Breast epithelium (tissue), 3 donors: ENCODE data around the gene TAS2R42.
A peak's percentile ranks its signal among the peaks of the same experiment; 100 is the strongest.

ENCODE experiments used
- CTCF ChIP-seq, 3 donors: fragments of 450-650 bp; IDR thresholded peaks; one replicate each; pipeline ENCODE4 v1.5.1; 2016 to 2017; ENCODE audit warnings: antibody characterized with exemption in 3 of 3, mild to moderate bottlenecking in 3 of 3, moderate library complexity in 3 of 3
- POLR2AphosphoS5 ChIP-seq, 3 donors: sonication (generic); formaldehyde crosslinking; IDR thresholded peaks; one replicate each; pipeline ENCODE4 v1.6.1; 2017; ENCODE audit warnings: antibody characterized with exemption in 3 of 3

GRCh38 chr12:11171145-11171968 is 15.4 kb downstream of the TAS2R42 start, which contains the start of gene SMIM10L1:
- TF ChIP-seq CTCF (IDR thresholded peaks at IDR 0.05), result no peak
- TF ChIP-seq POLR2AphosphoS5 (IDR thresholded peaks at IDR 0.05), result peak; percentile 79 to 94 (median 79)
